ENCODE measurements around the gene INSL3.

Gene INSL3

DNA sequence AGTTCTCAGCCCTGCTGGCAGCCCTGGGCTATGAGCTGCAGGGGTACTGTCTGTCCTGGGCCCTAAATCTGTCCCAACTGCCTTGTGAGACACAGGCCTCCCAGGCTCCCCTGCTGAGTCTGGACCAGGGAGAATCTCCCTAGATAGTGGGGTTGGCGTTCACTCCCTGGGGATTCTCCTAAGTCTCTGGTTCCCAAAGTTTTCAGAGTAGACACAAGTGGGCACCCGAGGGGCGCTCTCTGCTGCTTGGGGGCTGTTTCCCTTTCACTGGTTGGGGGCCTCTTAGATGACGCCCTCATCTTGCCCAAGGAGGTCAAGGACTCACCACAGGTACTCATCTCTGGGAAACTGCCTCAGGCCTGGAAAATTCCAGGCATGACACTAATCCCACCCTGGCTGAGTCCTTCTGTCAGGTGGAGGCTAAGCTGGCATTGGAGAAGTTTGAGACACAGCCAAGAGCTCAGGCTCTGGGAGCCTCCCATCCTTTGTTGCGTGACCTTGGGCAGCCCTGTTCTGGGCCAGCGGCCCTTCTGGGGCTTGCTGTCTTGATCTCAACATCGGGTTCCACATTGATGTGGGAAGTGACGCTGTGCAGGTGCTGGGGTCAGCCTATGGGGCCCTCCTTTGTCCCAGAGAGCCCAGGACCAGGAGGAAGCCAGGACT, 42.3 kb upstream of the INSL3 start:
- in situ Hi-C loops (cut with HindIII; ENCODE audit: low sequenced_read_pairs), result no loop called here
- TF ChIP-seq CTCF (IDR thresholded peaks at IDR 0.05; ENCODE audit: low read depth, low read length, missing control alignments), result no peak
- H3K4me3 ChIP-seq (ENCODE audit: low read depth, low read length), result no peak overlapping the region
- no peak for DNase-seq (ENCODE audit: low read depth)

- in situ Hi-C loops (cut with HindIII; ENCODE audit: low sequenced_read_pairs), result no loop called here
- no peak overlapping the region for H3K4me3 ChIP-seq (ENCODE audit: low read depth, low read length)
- no peak for DNase-seq (ENCODE audit: low read depth)
- no peak for TF ChIP-seq CTCF (IDR thresholded peaks at IDR 0.05; ENCODE audit: low read depth, low read length, missing control alignments)
Measured at GRCh38 chr19:17862711-17863519, 41.6 kb upstream of the INSL3 start.

- TF ChIP-seq CTCF (IDR thresholded peaks at IDR 0.05; ENCODE audit: low read depth, low read length, missing control alignments), result no peak
- in situ Hi-C loops (cut with HindIII; ENCODE audit: low sequenced_read_pairs), result no loop called here
- DNase-seq (ENCODE audit: low read depth), result no peak
- H3K4me3 ChIP-seq (ENCODE audit: low read depth, low read length), result peak overlapping the region; percentile 62
Measured at GRCh38 chr19:17861542-17862402, 40.5 kb upstream of the INSL3 start.

DNA sequence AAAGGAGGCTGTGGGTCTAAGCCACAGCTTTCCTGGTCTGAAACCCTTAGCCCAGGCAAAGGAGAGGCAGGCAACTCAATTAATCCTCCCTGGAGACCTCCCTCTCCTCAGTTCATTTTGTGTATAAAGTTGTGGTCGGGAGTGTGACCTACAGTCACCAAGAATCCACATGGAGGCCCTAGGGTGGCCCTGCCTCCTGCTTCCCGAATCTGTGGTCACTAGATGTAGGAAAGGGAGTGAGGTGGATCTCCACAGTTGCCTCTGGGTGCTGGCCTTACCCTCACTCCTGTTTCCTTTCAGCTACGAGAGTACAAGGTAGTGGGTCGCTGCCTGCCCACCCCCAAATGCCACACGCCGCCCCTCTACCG, 39.7 kb upstream of the INSL3 start:
- H3K4me3 ChIP-seq (ENCODE audit: low read depth, low read length), result peak overlapping the region; percentile 62
- TF ChIP-seq CTCF (IDR thresholded peaks at IDR 0.05; ENCODE audit: low read depth, low read length, missing control alignments), result no peak
- in situ Hi-C loops (cut with HindIII; ENCODE audit: low sequenced_read_pairs), result no loop called here
- DNase-seq (ENCODE audit: low read depth), result no peak

- no peak for TF ChIP-seq CTCF (IDR thresholded peaks at IDR 0.05; ENCODE audit: low read depth, low read length, missing control alignments)
- H3K4me3 ChIP-seq (ENCODE audit: low read depth, low read length), result peak overlapping the region; percentile 62
- no peak for DNase-seq (ENCODE audit: low read depth)
- in situ Hi-C loops (cut with HindIII; ENCODE audit: low sequenced_read_pairs), result no loop called here
Measured at GRCh38 chr19:17860331-17860992, 39.1 kb upstream of the INSL3 start.
